Measurements from ENCODE around the gene DGKZ.

DGKZ gene

DNA sequence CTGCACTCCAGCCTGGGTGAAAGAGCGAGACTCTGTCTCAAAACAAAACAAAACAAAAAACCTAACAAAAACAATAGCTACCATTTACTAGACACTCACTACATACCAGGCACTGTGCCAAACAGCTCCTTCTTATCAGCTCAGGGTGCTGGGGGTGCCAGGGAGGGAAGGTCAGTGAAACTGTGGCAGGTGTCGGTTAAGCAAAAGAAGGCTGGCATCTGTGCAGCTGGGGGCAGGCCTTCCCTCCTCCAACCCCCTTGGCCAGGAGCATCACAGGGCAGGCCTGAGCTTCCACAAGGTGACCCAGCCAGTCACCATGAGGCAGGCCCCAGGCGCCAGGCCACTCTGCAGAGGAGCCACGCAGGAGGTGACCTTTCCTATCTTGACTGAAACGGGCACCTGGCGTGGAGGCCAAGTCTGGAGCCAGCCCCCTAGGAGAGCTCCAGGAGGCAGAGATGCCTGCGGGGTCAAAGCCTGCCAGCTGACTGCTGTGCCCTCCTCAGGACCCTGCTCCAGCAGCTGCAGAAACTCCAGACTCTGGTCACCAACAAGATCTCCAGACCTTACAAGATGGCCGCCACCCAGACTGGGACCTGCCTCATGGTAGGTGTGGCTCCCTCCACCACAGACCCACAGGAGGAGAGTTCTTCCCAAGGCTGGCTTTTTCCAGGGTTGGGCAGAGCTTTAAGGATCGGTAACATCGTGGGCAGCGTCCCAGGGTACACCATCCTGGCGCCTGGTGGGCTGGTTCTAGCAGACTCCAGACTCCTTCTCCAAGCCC, 31.3 kb upstream of the DGKZ start:
- no peak overlapping the region for H3K27ac ChIP-seq

GRCh38 chr11:46319074-46319453, 28.2 kb upstream of the DGKZ start:
- TF ChIP-seq CTCF (conservative IDR thresholded peaks at IDR 0.05), result no peak
- no peak for TF ChIP-seq ZFX (IDR thresholded peaks at IDR 0.05)
- H3K27ac ChIP-seq, result no peak overlapping the region

More for the DNA sequence above, 31.3 kb upstream of the DGKZ start:
- TF ChIP-seq ZFX (IDR thresholded peaks at IDR 0.05) (no peak), CTCF (conservative IDR thresholded peaks at IDR 0.05) (no peak)

DNA sequence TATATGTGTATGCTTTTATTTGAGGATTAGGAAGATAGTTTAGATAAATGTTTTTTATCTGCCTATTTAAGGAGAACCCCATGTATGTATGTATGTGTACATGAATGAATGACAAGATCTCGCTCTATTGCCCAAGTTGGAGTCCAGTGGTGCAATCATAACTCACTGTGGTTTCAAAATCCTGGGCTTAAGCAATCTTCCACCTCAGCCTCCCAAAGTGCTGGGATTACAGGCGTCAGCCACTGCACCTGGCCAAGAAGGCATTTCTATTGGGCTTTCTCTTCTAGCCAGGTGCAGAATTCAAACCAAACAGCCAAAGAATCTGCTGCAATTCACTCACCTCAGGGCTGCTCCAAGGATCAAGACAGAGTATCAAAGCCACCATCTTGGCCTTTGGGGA, 25.5 kb upstream of the DGKZ start:
- no peak overlapping the region for H3K27ac ChIP-seq
- TF ChIP-seq CTCF (conservative IDR thresholded peaks at IDR 0.05) (no peak), ZFX (IDR thresholded peaks at IDR 0.05) (no peak)

GRCh38 chr11:46322759-46323158, 24.5 kb upstream of the DGKZ start:
- TF ChIP-seq ZFX (IDR thresholded peaks at IDR 0.05), result no peak
- TF ChIP-seq CTCF (conservative IDR thresholded peaks at IDR 0.05), result no peak; the same call in 1 of the 2 replicates
- H3K27ac ChIP-seq, result no peak overlapping the region

GRCh38 chr11:46326813-46327416, 20.3 kb upstream of the DGKZ start:
- TF ChIP-seq ZFX (IDR thresholded peaks at IDR 0.05), result no peak
- no peak for TF ChIP-seq CTCF (conservative IDR thresholded peaks at IDR 0.05)
- no peak overlapping the region for H3K27ac ChIP-seq

DNA sequence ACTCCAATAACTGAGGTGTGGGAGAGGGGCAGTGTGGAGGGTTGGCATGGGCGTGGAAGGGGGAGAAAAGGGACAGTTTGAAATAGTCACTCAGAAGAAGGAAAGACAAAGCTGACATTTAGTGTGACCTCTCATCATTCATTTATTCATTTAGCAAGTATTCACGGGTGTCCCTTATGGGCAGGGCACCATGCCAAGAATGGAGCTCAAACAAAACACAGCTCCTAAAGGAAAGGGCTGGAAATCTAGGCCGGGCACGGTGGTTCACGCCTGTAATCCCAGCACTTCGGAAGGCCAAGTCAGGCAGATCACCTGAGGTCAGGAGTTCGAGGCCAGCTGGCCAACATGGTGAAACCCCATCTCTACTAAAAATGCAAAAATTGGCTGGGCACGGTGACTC, 19.4 kb upstream of the DGKZ start:
- TF ChIP-seq ZFX (IDR thresholded peaks at IDR 0.05), result no peak
- TF ChIP-seq CTCF (conservative IDR thresholded peaks at IDR 0.05), result no peak
- H3K27ac ChIP-seq, result no peak overlapping the region

GRCh38 chr11:46330154-46330553, 17.1 kb upstream of the DGKZ start:
- no peak for TF ChIP-seq CTCF (conservative IDR thresholded peaks at IDR 0.05)
- no peak for TF ChIP-seq ZFX (IDR thresholded peaks at IDR 0.05)
- H3K27ac ChIP-seq, result no peak overlapping the region
